ENCODE results near the gene CC2D1B. TPM values are rescaled to one million over a fixed set of nuclear protein-coding genes. Genes with fewer than 3 reads are reported as not detected.

The CC2D1B gene
- total and polyA plus RNA-seq, 2 of the 4 experiments (the other 2 are of a cell fraction) = 16.9 to 17.2 TPM

- TF ChIP-seq FOS (IDR thresholded peaks at IDR 0.05; ENCODE audit: low read depth, low read length) = peak; percentile 43; the same call in 1 of the 2 replicates
- TF ChIP-seq POLR2A (IDR thresholded peaks at IDR 0.05; ENCODE audit: low read depth, low read length) = peak; percentile 69; the same call in 1 of the 2 replicates
Observed at GRCh38 chr1:52365071-52365745, 797 bp downstream of the CC2D1B start (continued).

- Histone ChIP-seq H2AK9ac (replicated peaks; ENCODE audit: low read depth, low read length, poor library complexity) (peak overlapping the region; percentile 1), H3K23ac (ENCODE audit: low read depth, low read length) (peak overlapping the region; percentile 39; the same call in 1 of the 2 replicates), H3K18ac (ENCODE audit: low read depth, low read length) (no peak overlapping the region), H2BK20ac (ENCODE audit: low read depth, low read length) (no peak overlapping the region), H2AK5ac (ENCODE audit: low read depth, low read length) (peak overlapping the region; percentile 44; the same call in 1 of the 2 replicates), H2BK120ac (ENCODE audit: low read depth, low read length) (no peak overlapping the region), H3K9me3 (ENCODE audit: control insufficient read depth, insufficient read depth, low read length) (no peaks in the 10 kb centered on the region), H3K4me3 (ENCODE audit: insufficient read depth, low read depth, low read length) (no peak overlapping the region), H3K27ac (ENCODE audit: insufficient read depth, low read length) (peak overlapping the region; percentile 6; the same call in 1 of the 2 replicates), H2BK5ac (ENCODE audit: low read depth, low read length, poor library complexity, severe bottlenecking) (no peak overlapping the region), H3K27me3 (ENCODE audit: control insufficient read depth, insufficient read depth, low read length) (no peaks in the 10 kb centered on the region), H3K14ac (replicated peaks; ENCODE audit: low read depth, low read length) (peak overlapping the region; percentile 54), H3K4ac (ENCODE audit: low read depth, low read length) (peak overlapping the region; percentile 46; the same call in 1 of the 2 replicates), H3K9ac (ENCODE audit: low read depth, low read length) (no peak overlapping the region; the same call in 1 of the 2 replicates), H4K8ac (ENCODE audit: low read depth in 2 of 2, low read length in 2 of 2) (peak overlapping the region in 1 of 2 experiments; percentile 34; a peak in 2 of 4 replicates), H3K36me3 (ENCODE audit: control insufficient read depth, insufficient read depth, low read length) (peaks cover 36% of the 10 kb centered on the region), H4K5ac (ENCODE audit: low read depth, low read length) (no peak overlapping the region), H3K79me1 (ENCODE audit: low read depth in 1 of 2, low read length in 2 of 2) (peaks cover 21 to 51% of the 10 kb centered on the region in 2 experiments), H2AFZ (replicated peaks; ENCODE audit: low read length, poor library complexity) (no peak overlapping the region), H3K56ac (ENCODE audit: extremely low read depth, insufficient read depth, low read length) (0 out of 2 replicates have a peak overlapping the region, but pooled peaks have one; percentile 11), H3K9me1 (ENCODE audit: insufficient read depth, low read length) (peaks cover 17% of the 10 kb centered on the region), H4K91ac (ENCODE audit: insufficient read depth, low read depth, low read length) (no peak overlapping the region), H3K4me1 (ENCODE audit: control insufficient read depth, insufficient read depth, low read length) (peaks cover 7% of the 10 kb centered on the region), H3K4me2 (ENCODE audit: low read depth, low read length) (0 out of 2 replicates have a peak overlapping the region, but pooled peaks have one; percentile 5), H2BK15ac (ENCODE audit: low read depth, low read length) (no peak overlapping the region), H4K20me1 (ENCODE audit: insufficient read depth, low read length) (peaks cover 12% of the 10 kb centered on the region; the same call in 1 of the 2 replicates)
- ATAC-seq (ENCODE audit: low read depth) = no peak
- 96% methylated on average over 4 of the region's 5 CpGs; no CpG with 5 or more reads in 1 of the 2 experiments for WGBS, 2 experiments (ENCODE audit: extremely low coverage in 2 of 2, insufficient read length in 1 of 2)
- no peak for DNase-seq
- intact Hi-C loops (cut with micrococcal nuclease) (no loop called here), dilution Hi-C loops (cut with HindIII; ENCODE audit: low sequenced_read_pairs, unreplicated experiment) (no loop called here), in situ Hi-C loops (cut with MboI; ENCODE audit: low sequenced_read_pairs) (no loop called here)
- CTCF ChIA-PET = interaction anchor here (0.9 kb wide), 1 partner anchor 16 kb away, joined by 3 read pairs; no protein-coding TSS in a partner anchor
- no TSS peak for BruUV-seq (replicated peaks)
- POLR2A ChIA-PET (ENCODE audit: unreplicated experiment) = no interaction called here
- no peak for TF ChIP-seq BHLHE40 (IDR thresholded peaks at IDR 0.05; ENCODE audit: low read depth, low read length)
- no peak for TF ChIP-seq RAD21 (IDR thresholded peaks at IDR 0.05; ENCODE audit: low read length)
- TF ChIP-seq SMC3 (IDR thresholded peaks at IDR 0.05; ENCODE audit: low read depth, low read length) = no peak
- TF ChIP-seq POLR2A (IDR thresholded peaks at IDR 0.05; ENCODE audit: low read depth, low read length) = no peak
- no peak for TF ChIP-seq CTCF (conservative IDR thresholded peaks at IDR 0.05; ENCODE audit: low read depth, low read length)
- TF ChIP-seq MAZ (IDR thresholded peaks at IDR 0.05; ENCODE audit: borderline replicate concordance, low read depth, low read length) = no peak
- TF ChIP-seq USF2 (IDR thresholded peaks at IDR 0.05; ENCODE audit: low read depth, low read length) = no peak
- TF ChIP-seq NFE2L2 (IDR thresholded peaks at IDR 0.05; ENCODE audit: low read depth, low read length) = no peak
- TF ChIP-seq RFX5 (IDR thresholded peaks at IDR 0.05; ENCODE audit: low read depth, low read length) = no peak
- TF ChIP-seq MXI1 (IDR thresholded peaks at IDR 0.05; ENCODE audit: borderline replicate concordance, low read depth, low read length) = no peak
- no peak for TF ChIP-seq CHD1 (IDR thresholded peaks at IDR 0.05; ENCODE audit: low read depth, low read length)
- no peak for TF ChIP-seq MAFK (IDR thresholded peaks at IDR 0.05; ENCODE audit: low read depth, low read length)
Observed at GRCh38 chr1:52364235-52364839, 1.7 kb downstream of the CC2D1B start.

All from IMR-90 (cell line).